Neural cell (in vitro differentiated cells): Measurements from ENCODE around the gene CYBB. TPM values are rescaled to one million over a fixed set of nuclear protein-coding genes. Genes with fewer than 3 reads are reported as not detected.

Source experiments
- H2AFZ ChIP-seq: fragments of 200-600, 300-800 bp; sonication (generic), shearing (Covaris generic); 2 replicates; pipeline ENCODE4 v1.6.0; 2014; ENCODE audit warnings: low read depth, mild to moderate bottlenecking, antibody characterized with exemption, low read length, moderate library complexity
- H3F3A ChIP-seq: fragments of 200-600 bp; shearing (Covaris generic); 2 replicates; pipeline ENCODE4 v1.6.1; 2016; ENCODE audit warnings: mild to moderate bottlenecking, moderate library complexity, mixed read lengths, antibody characterized with exemption, low read length; ENCODE audit not compliant: insufficient read depth, poor library complexity, severe bottlenecking
- H3K27ac ChIP-seq: fragments of 200-600, 300-800 bp; sonication (generic), shearing (Covaris generic); 2 replicates; pipeline ENCODE4 v1.5.1; 2014; ENCODE audit warnings: mild to moderate bottlenecking, low read length, moderate library complexity
- H3K27me3 ChIP-seq: fragments of 300-800, 200-600 bp; sonication (generic), shearing (Covaris generic); 2 replicates; pipeline ENCODE4 v1.6.0; 2014; ENCODE audit warnings: mild to moderate bottlenecking, low read depth, low read length, moderate library complexity; ENCODE audit not compliant: insufficient read depth
- H3K36me3 ChIP-seq: fragments of 300-800, 200-600 bp; sonication (generic), shearing (Covaris generic); 2 replicates; pipeline ENCODE4 v1.5.1; 2014; ENCODE audit warnings: mild to moderate bottlenecking, antibody characterized with exemption, low read length, moderate library complexity; ENCODE audit not compliant: insufficient read depth
- H3K4me2 ChIP-seq: fragments of 300-800, 200-600 bp; sonication (generic), shearing (Covaris generic); 2 replicates; pipeline ENCODE4 v1.6.0; 2014; ENCODE audit warnings: mild to moderate bottlenecking, low read length
- H3K4me3 ChIP-seq: fragments of 300-800, 200-600 bp; sonication (generic), shearing (Covaris generic); 2 replicates; pipeline ENCODE4 v1.5.1; 2014; ENCODE audit warnings: mild to moderate bottlenecking, low read length, moderate library complexity
- H3K79me2 ChIP-seq: fragments of 200-600 bp; shearing (Covaris generic); replicated peaks from 2 replicates; pipeline ENCODE4 v1.6.0; 2014; ENCODE audit warnings: mild to moderate bottlenecking, low read length, moderate library complexity; ENCODE audit not compliant: insufficient read depth
- H3K9ac ChIP-seq: fragments of 300-800, 200-600 bp; sonication (generic), shearing (Covaris generic); 2 replicates; pipeline ENCODE4 v1.6.1; 2016; ENCODE audit warnings: mild to moderate bottlenecking, low read length, mixed read lengths
- H3K9me2 ChIP-seq: fragments of 200-600 bp; shearing (Covaris generic); 2 replicates; pipeline ENCODE4 v1.6.1; 2016; ENCODE audit warnings: mild to moderate bottlenecking, low read length, mixed read lengths; ENCODE audit not compliant: insufficient read depth
- H3K9me3 ChIP-seq: fragments of 200-600, 300-800 bp; sonication (generic), shearing (Covaris generic); 2 replicates; pipeline ENCODE4 v1.6.1; 2016; ENCODE audit warnings: mild to moderate bottlenecking, mixed run types, low read length, moderate library complexity, mixed read lengths
- H4K20me1 ChIP-seq: fragments of 200-600 bp; shearing (Covaris generic); 2 replicates; pipeline ENCODE4 v1.6.1; 2016; ENCODE audit warnings: mild to moderate bottlenecking, mixed run types; ENCODE audit not compliant: insufficient read depth
- EP300 ChIP-seq: fragments of 450-650 bp; conservative IDR thresholded peaks from 2 replicates; pipeline ENCODE4 v1.6.1; 2014; ENCODE audit warnings: antibody characterized with exemption, mild to moderate bottlenecking, moderate library complexity; ENCODE audit not compliant: poor library complexity, severe bottlenecking
- EZH2 ChIP-seq: fragments of 200-600, 300-800 bp; shearing (Covaris generic), sonication (generic); IDR thresholded peaks from 2 replicates; pipeline ENCODE4 v1.6.1; 2014; ENCODE audit warnings: antibody characterized with exemption, low read length, borderline replicate concordance, mild to moderate bottlenecking; ENCODE audit not compliant: insufficient read depth, poor library complexity, severe bottlenecking
- MXI1 ChIP-seq: fragments of 450-650 bp; conservative IDR thresholded peaks from 2 replicates; pipeline ENCODE4 v1.6.1; 2014; ENCODE audit warnings: antibody characterized with exemption, mild to moderate bottlenecking; ENCODE audit not compliant: poor library complexity, severe bottlenecking
- POLR2AphosphoS5 ChIP-seq: IDR thresholded peaks from 2 replicates; pipeline ENCODE4 v1.6.1; 2012
- RAD21 ChIP-seq: fragments of 450-650 bp; conservative IDR thresholded peaks from 2 replicates; pipeline ENCODE4 v1.6.1; 2014; ENCODE audit warnings: antibody characterized with exemption, mild to moderate bottlenecking, moderate library complexity
- SMC3 ChIP-seq: fragments of 450-650 bp; conservative IDR thresholded peaks from 2 replicates; pipeline ENCODE4 v1.6.1; 2014; ENCODE audit warnings: antibody characterized with exemption, mild to moderate bottlenecking, moderate library complexity; ENCODE audit not compliant: poor library complexity
- TAF1 ChIP-seq: IDR thresholded peaks from 2 replicates; pipeline ENCODE4 v1.6.1; 2012; ENCODE audit warnings: low read depth
- polyA minus RNA-seq: library from RNA; depleted of rRNA, polyadenylated mRNA; stranded (reverse); fragments of >200 nt; gene quantifications from 2 replicates; pipeline ENCODE4 v1.2.3, GENCODE V29; 2014
- polyA plus RNA-seq: library from polyadenylated mRNA; depleted of rRNA; stranded (reverse); fragments of >200 nt; gene quantifications from 2 replicates; pipeline ENCODE4 v1.2.3, GENCODE V29; 2014
- TF ChIP-seq, protein P1 (sequence below): IDR thresholded peaks from 2 replicates; pipeline ENCODE4 v1.6.1; 2012; ENCODE audit warnings: borderline replicate concordance
- TF ChIP-seq, protein P2 (sequence below): fragments of 450-650 bp; IDR thresholded peaks from 2 replicates; pipeline ENCODE4 v1.5.1; 2014; ENCODE audit warnings: antibody characterized with exemption, mild to moderate bottlenecking, moderate library complexity; ENCODE audit not compliant: poor library complexity, severe bottlenecking

Gene CYBB
- 0.40 and 0.83 TPM in 2 replicates for polyA plus RNA-seq
- polyA minus RNA-seq: 0.24 and 2.0 TPM in 2 replicates

DNA sequence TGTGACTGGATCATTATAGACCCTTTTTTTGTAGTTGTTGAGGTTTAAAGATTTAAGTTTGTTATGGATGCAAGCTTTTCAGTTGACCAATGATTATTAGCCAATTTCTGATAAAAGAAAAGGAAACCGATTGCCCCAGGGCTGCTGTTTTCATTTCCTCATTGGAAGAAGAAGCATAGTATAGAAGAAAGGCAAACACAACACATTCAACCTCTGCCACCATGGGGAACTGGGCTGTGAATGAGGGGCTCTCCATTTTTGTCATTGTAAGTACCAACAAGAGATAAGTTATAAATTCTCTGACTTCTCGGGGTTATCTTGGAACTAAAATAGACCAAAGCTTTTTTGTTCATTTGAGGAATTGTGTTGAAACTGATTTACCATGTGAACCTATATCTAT, at the start of gene CYBB:
CYBB (plus strand) TSS at position 203 of the 400 bp plus-strand sequence; CDS start at position 222, 19 bp downstream.
- H3K9me2 ChIP-seq: no peaks in the 10 kb centered on the region
- no peak within 1 kb of the TSS for H3K27ac ChIP-seq
- no peaks in the 10 kb centered on the region for H3K27me3 ChIP-seq
- no peaks in the 10 kb centered on the region for H3K36me3 ChIP-seq
- H4K20me1 ChIP-seq: no peaks in the 10 kb centered on the region
- no peaks in the 10 kb centered on the region for H3K79me2 ChIP-seq
- H3F3A ChIP-seq: no peaks in the 10 kb centered on the region
- no peak within 1 kb of the TSS for H3K4me2 ChIP-seq
- H3K9me3 ChIP-seq: no peaks in the 10 kb centered on the region
- no peak within 1 kb of the TSS for H3K4me3 ChIP-seq
- H2AFZ ChIP-seq: no peak within 1 kb of the TSS
- no peak for TF ChIP-seq EP300
- TF ChIP-seq MXI1: no peak
- TF ChIP-seq EZH2: no peak
- TF ChIP-seq, protein P1, sequence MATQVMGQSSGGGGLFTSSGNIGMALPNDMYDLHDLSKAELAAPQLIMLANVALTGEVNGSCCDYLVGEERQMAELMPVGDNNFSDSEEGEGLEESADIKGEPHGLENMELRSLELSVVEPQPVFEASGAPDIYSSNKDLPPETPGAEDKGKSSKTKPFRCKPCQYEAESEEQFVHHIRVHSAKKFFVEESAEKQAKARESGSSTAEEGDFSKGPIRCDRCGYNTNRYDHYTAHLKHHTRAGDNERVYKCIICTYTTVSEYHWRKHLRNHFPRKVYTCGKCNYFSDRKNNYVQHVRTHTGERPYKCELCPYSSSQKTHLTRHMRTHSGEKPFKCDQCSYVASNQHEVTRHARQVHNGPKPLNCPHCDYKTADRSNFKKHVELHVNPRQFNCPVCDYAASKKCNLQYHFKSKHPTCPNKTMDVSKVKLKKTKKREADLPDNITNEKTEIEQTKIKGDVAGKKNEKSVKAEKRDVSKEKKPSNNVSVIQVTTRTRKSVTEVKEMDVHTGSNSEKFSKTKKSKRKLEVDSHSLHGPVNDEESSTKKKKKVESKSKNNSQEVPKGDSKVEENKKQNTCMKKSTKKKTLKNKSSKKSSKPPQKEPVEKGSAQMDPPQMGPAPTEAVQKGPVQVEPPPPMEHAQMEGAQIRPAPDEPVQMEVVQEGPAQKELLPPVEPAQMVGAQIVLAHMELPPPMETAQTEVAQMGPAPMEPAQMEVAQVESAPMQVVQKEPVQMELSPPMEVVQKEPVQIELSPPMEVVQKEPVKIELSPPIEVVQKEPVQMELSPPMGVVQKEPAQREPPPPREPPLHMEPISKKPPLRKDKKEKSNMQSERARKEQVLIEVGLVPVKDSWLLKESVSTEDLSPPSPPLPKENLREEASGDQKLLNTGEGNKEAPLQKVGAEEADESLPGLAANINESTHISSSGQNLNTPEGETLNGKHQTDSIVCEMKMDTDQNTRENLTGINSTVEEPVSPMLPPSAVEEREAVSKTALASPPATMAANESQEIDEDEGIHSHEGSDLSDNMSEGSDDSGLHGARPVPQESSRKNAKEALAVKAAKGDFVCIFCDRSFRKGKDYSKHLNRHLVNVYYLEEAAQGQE: no peak
- TF ChIP-seq, protein P2, sequence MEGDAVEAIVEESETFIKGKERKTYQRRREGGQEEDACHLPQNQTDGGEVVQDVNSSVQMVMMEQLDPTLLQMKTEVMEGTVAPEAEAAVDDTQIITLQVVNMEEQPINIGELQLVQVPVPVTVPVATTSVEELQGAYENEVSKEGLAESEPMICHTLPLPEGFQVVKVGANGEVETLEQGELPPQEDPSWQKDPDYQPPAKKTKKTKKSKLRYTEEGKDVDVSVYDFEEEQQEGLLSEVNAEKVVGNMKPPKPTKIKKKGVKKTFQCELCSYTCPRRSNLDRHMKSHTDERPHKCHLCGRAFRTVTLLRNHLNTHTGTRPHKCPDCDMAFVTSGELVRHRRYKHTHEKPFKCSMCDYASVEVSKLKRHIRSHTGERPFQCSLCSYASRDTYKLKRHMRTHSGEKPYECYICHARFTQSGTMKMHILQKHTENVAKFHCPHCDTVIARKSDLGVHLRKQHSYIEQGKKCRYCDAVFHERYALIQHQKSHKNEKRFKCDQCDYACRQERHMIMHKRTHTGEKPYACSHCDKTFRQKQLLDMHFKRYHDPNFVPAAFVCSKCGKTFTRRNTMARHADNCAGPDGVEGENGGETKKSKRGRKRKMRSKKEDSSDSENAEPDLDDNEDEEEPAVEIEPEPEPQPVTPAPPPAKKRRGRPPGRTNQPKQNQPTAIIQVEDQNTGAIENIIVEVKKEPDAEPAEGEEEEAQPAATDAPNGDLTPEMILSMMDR: no peak
- TF ChIP-seq POLR2AphosphoS5: no peak
- TF ChIP-seq RAD21: no peak
- no peak for TF ChIP-seq TAF1
- TF ChIP-seq SMC3: no peak
- H3K9ac ChIP-seq: no peak within 1 kb of the TSS

DNA sequence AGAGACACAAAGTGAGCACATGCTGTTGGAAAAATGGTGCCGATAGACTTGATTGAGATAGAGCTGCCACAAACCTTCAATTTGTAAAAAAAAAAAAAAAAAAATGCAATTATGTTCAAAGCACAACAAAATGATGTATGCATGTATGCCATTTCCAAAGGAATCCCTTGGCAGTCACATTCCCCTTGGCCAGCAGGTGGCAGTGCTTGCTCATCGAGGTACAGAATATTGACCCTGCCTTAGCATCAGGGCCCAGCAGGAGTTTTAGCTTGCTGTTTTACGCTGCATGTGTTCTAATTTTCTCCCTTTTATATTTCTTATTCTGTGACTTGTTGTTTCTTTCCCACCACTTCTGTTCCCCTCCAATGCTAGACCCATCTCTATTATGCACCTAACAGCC, 34.5 kb upstream of the CYBB start:
- H3K9me2 ChIP-seq: no peaks in the 10 kb centered on the region
- H3K79me2 ChIP-seq: no peaks in the 10 kb centered on the region
- H3K36me3 ChIP-seq: no peaks in the 10 kb centered on the region
- no peak overlapping the region for H2AFZ ChIP-seq
- no peaks in the 10 kb centered on the region for H4K20me1 ChIP-seq
- H3F3A ChIP-seq: no peaks in the 10 kb centered on the region
- H3K9me3 ChIP-seq: no peaks in the 10 kb centered on the region
- TF ChIP-seq SMC3: peak; percentile 84
- TF ChIP-seq, protein P2: peak; percentile 75
- no peak for TF ChIP-seq EZH2
- peak; percentile 82 for TF ChIP-seq RAD21
- no peak overlapping the region for H3K4me3 ChIP-seq
- no peaks in the 10 kb centered on the region for H3K27me3 ChIP-seq
- no peak overlapping the region for H3K27ac ChIP-seq
- H3K4me2 ChIP-seq: no peak overlapping the region
- no peak overlapping the region for H3K9ac ChIP-seq
